GM04503 (cell line): ENCODE results near the gene ABCA13.

ENCODE experiments used
- DNase-seq: peaks from one replicate; pipeline ENCODE4 v3.0.0-alpha.2; 2012; ENCODE audit warnings: low read depth

Gene ABCA13

GRCh38 chr7:48637382-48637781 lies 466.1 kb downstream of the ABCA13 start:
- DNase-seq: no peak

GRCh38 chr7:48638041-48638440 lies 466.8 kb downstream of the ABCA13 start:
- no peak for DNase-seq

- no peak for DNase-seq
These were observed 472.3 kb downstream of the ABCA13 start for GRCh38 chr7:48643431-48644013.

GRCh38 chr7:48658138-48658537 lies 486.9 kb downstream of the ABCA13 start:
- DNase-seq: no peak

GRCh38 chr7:48660306-48660870 lies 489.1 kb downstream of the ABCA13 start:
- no peak for DNase-seq

GRCh38 chr7:48664241-48664640 lies 493.0 kb downstream of the ABCA13 start:
- DNase-seq: no peak

GRCh38 chr7:48665353-48666135 lies 494.3 kb downstream of the ABCA13 start:
- DNase-seq: no peak

GRCh38 chr7:48667407-48667806 lies 496.1 kb downstream of the ABCA13 start:
- DNase-seq: no peak

- DNase-seq: no peak
These were observed 500.4 kb downstream of the ABCA13 start for GRCh38 chr7:48671656-48672055.

- DNase-seq: no peak
These were observed 509.7 kb downstream of the ABCA13 start for GRCh38 chr7:48681006-48681405.

- DNase-seq: no peak
These were observed 520.5 kb downstream of the ABCA13 start for GRCh38 chr7:48691788-48692187.
